Body of pancreas (tissue), 4 donors: ENCODE data around the gene CNTNAP2. TPM values are rescaled to one million over a fixed set of nuclear protein-coding genes. Genes with fewer than 3 reads are reported as not detected.
"Not testable (repeated sequence)": the region's sequence is repeated elsewhere in the genome, so short reads cannot be mapped to it uniquely, and the experiment has no call there.

ENCODE experiments used
- ATAC-seq: fragments of 150-250 bp; one replicate; pipeline ENCODE4 v1.9.1; 2016
- DNase-seq, 4 donors: peaks; one replicate each; pipeline ENCODE4 v3.0.0-alpha.2; 2019
- H3K27ac ChIP-seq, 4 donors: fragments of 200-600 bp; sonication (generic); 1 replicate in 3 of 4; 2 replicates in 1 of 4; pipeline versions ENCODE4 v1.5.1 to v1.6.1; 2016 to 2019; ENCODE audit warnings: mild to moderate bottlenecking in 1 of 4, mixed read lengths in 1 of 4, moderate library complexity in 1 of 4
- H3K27me3 ChIP-seq, 2 donors: fragments of 200-600 bp; sonication (generic); one replicate each; pipeline ENCODE4 v1.6.0; 2016; ENCODE audit warnings: mild to moderate bottlenecking in 1 of 2
- H3K36me3 ChIP-seq, 2 donors: fragments of 200-600 bp; sonication (generic); replicated peaks in 1 of 2; 2 replicates each; pipeline ENCODE4 v1.5.1; 2016; ENCODE audit warnings: low read depth in 2 of 2; ENCODE audit not compliant: insufficient read depth in 1 of 2
- H3K4me1 ChIP-seq: fragments of 200-600 bp; sonication (generic); one replicate; pipeline ENCODE4 v1.6.0; 2016
- H3K4me3 ChIP-seq, 2 donors: fragments of 200-600 bp; sonication (generic); 1 replicate in 1 of 2; 2 replicates in 1 of 2; pipeline ENCODE4 v1.5.1; 2016 to 2019
- H3K9me3 ChIP-seq, 3 donors: fragments of 200-600 bp; sonication (generic); 1 replicate in 2 of 3; 2 replicates in 1 of 3; pipeline ENCODE4 v1.5.1; 2016
- POLR2A ChIP-seq, 3 donors: fragments of 450-650 bp; IDR thresholded peaks; one replicate each; pipeline ENCODE4 v1.6.1; 2016; ENCODE audit warnings: antibody characterized with exemption in 3 of 3, mild to moderate bottlenecking in 2 of 3
- WGBS, 2 donors: methylation state at CpG; one replicate each; pipeline ENCODE4 v1.1.5; 2017; 5-methylcytosine and 5-hydroxymethylcytosine counted together
- intact Hi-C: fragments of 100-400 bp; cut with DNase I; formaldehyde crosslinking; loops from one replicate; pipeline ENCODE4 v1.15.1; 2023
- total RNA-seq, 2 donors: library from RNA; depleted of rRNA; stranded (reverse); fragments of >200 nt; gene quantifications; one replicate each; pipeline ENCODE4 v1.1.0, GENCODE V29; 2016
- TF ChIP-seq, protein P1 (sequence below), 7 experiments: fragments of 450-650 bp in 4 of 7; fragments of 200-600 bp in 3 of 7; sonication (generic) in 3 of 7; IDR thresholded peaks; one replicate each; pipeline ENCODE4 v1.5.1; 2016 to 2019; ENCODE audit warnings: antibody characterized with exemption in 7 of 7

Gene CNTNAP2
- total RNA-seq, 2 donors from 2014 or later: 1.0 TPM; not detected in 1

DNA sequence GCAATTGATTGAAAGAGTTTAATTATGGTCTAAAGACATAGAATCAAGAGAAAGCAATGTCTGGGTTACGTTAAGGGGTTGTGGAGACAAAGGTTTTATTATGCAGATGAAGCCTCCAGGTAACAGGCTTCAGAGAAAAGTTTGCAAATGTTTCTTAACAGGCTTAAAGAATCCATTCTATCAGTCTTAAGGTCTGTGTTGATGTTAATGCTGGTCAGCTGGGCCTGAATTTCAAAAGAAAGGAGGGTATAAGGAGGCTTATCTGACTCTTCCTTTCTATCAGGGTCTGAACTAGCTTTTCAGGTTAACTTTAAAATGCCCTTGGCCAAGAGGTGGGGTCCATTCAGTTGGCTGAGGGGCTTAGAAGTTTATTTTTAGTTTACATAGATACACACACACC is 1469.5 kb downstream of the CNTNAP2 start:
- intact Hi-C loops: no loop called here
- Histone ChIP-seq H3K4me1 (no peaks in the 10 kb centered on the region), H3K9me3 (no peaks in the 10 kb centered on the region), H3K27ac (no peak overlapping the region), H3K4me3 (no peak overlapping the region), H3K36me3 (no peaks in the 10 kb centered on the region), H3K27me3 (no peaks in the 10 kb centered on the region)
- TF ChIP-seq, protein P1, sequence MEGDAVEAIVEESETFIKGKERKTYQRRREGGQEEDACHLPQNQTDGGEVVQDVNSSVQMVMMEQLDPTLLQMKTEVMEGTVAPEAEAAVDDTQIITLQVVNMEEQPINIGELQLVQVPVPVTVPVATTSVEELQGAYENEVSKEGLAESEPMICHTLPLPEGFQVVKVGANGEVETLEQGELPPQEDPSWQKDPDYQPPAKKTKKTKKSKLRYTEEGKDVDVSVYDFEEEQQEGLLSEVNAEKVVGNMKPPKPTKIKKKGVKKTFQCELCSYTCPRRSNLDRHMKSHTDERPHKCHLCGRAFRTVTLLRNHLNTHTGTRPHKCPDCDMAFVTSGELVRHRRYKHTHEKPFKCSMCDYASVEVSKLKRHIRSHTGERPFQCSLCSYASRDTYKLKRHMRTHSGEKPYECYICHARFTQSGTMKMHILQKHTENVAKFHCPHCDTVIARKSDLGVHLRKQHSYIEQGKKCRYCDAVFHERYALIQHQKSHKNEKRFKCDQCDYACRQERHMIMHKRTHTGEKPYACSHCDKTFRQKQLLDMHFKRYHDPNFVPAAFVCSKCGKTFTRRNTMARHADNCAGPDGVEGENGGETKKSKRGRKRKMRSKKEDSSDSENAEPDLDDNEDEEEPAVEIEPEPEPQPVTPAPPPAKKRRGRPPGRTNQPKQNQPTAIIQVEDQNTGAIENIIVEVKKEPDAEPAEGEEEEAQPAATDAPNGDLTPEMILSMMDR (IDR thresholded peaks at IDR 0.05): no peak
- TF ChIP-seq POLR2A (IDR thresholded peaks at IDR 0.05): no peak
- 27 to 88% methylated on average over 1 of the region's 1 CpG for WGBS, 2 donors
- DNase-seq (no peak), ATAC-seq (no peak)

DNA sequence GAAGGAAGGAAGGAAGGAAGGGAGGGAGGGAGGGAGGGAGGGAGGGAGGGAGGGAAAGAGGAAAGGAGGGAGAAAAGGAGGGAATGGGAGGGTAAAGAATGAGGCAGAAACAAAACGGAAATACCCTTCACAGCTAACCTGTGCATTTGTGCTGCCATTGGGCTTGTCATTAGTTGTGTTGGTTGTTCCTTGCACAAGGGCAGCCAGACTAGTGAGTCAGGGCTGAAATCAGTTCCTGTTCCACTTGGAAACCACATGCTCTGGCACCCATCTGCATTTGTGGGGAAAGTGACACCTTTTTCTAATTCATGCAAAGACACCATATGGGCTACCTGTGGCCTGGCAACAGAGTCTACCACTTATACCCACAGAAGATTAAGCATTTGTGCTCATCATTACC is 1469.9 kb downstream of the CNTNAP2 start:
- TF ChIP-seq, protein P1 (IDR thresholded peaks at IDR 0.05): no peak
- no peak for TF ChIP-seq POLR2A (IDR thresholded peaks at IDR 0.05)
- Histone ChIP-seq H3K36me3 (no peaks in the 10 kb centered on the region), H3K9me3 (no peaks in the 10 kb centered on the region), H3K4me3 (no peak overlapping the region), H3K27ac (no peak overlapping the region), H3K27me3 (no peaks in the 10 kb centered on the region), H3K4me1 (no peaks in the 10 kb centered on the region)
- no peak for DNase-seq
- intact Hi-C loops: no loop called here
- 50 to 86% methylated on average over 1 of the region's 1 CpG for WGBS, 2 donors
- no peak for ATAC-seq

DNA sequence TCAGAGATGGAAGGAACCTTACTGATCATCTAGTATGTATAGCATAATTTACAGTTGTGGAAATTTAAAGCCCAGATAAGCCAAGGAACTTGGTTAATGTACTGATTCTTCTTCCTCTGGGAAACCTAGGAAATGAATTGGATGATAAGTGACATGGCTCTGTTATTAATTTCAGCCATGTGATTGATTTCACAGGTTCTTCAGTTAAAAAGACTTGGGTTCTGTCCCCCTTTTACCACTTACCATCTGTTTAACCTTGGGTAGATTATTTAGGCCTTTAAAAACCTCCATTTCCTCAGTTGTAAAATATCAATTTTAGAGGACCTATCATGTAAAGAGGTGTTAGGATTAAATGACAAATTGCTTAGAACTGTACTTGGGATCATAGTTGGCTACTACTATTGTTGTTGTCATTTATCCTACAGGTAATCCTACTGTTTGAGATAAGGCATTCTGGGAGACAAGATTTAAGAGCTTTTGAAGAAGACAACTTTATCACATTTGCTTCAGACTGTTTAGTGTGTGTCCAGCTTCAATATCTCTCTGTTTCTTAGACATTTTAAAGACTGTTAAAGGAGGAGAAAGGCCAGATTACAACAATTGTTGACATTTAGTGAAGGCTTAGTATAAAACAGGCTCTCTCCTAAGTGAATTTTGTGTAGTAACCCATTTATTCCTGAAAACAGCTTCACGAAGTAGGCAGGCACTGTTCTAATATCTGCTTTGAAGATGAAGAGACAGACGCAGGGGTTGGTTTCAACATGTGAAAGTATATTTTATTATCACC is 1476.9 kb downstream of the CNTNAP2 start:
- H3K27ac ChIP-seq: no peak overlapping the region
- intact Hi-C loops: no loop called here

DNA sequence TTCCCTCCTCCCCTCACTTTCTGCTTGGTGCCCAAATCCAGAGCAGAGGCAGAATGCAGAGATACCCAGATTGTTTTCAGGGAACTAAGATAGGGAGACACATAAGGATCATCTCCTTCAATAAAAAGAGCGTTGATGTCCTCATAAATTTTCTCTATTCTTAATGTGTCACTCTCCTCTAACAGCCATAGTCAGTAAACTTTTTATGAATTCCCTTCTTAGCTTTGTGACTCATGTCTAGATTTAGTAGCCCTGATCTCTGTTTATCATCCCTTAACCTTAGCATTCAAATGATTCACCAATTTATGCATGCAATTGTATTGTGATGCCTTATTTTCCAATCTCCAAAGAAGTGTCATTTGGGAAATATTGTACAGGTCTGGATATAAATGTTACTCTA is 1478.4 kb downstream of the CNTNAP2 start:
- no peak for DNase-seq
- intact Hi-C loops: no loop called here
- H3K36me3 ChIP-seq: no peaks in the 10 kb centered on the region
- H3K27me3 ChIP-seq: no peaks in the 10 kb centered on the region
- H3K9me3 ChIP-seq: no peaks in the 10 kb centered on the region
- no peak for ATAC-seq
- no peak overlapping the region for H3K4me3 ChIP-seq
- no peak for TF ChIP-seq POLR2A (IDR thresholded peaks at IDR 0.05)
- TF ChIP-seq, protein P1 (IDR thresholded peaks at IDR 0.05): no peak
- H3K4me1 ChIP-seq: no peaks in the 10 kb centered on the region
- H3K27ac ChIP-seq: no peak overlapping the region
- 77 to 78% methylated on average over 1 of the region's 1 CpG for WGBS, 2 donors

More for the DNA sequence above, 1476.9 kb downstream of the CNTNAP2 start:
- no peaks in the 10 kb centered on the region for H3K36me3 ChIP-seq
- H3K9me3 ChIP-seq: no peaks in the 10 kb centered on the region
- 71 to 77% methylated on average over 2 of the region's 2 CpGs for WGBS, 2 donors
- H3K27me3 ChIP-seq: no peaks in the 10 kb centered on the region
- ATAC-seq (no peak), DNase-seq (no peak)
- no peak overlapping the region for H3K4me3 ChIP-seq
- H3K4me1 ChIP-seq: no peaks in the 10 kb centered on the region
- TF ChIP-seq POLR2A (IDR thresholded peaks at IDR 0.05): no peak
- TF ChIP-seq, protein P1 (IDR thresholded peaks at IDR 0.05): no peak

DNA sequence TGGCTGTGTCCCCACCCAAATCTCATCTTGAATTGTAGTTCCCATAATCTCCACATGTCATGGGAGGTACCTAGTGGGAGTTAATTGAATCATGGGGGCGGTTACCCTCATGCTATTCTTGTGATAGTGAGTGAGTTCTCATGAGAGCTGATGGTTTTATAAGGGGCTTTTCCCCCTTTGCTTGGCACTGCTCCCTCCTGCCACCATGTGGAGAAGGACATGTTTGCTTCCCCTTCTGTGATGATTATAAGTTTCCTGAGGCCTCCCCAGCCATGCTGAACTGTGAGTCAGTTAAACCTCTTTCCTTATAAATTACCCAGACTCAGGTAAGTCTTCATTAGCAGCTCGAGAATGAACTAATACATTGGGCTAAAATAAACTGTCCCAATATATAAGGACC is 1482.1 kb downstream of the CNTNAP2 start:
- H3K36me3 ChIP-seq, H3K27me3 ChIP-seq, H3K27ac ChIP-seq, H3K4me3 ChIP-seq, intact Hi-C loops, H3K9me3 ChIP-seq, H3K4me1 ChIP-seq, ATAC-seq, DNase-seq: not testable (repeated sequence)
- 49 to 60% methylated on average over 2 of the region's 2 CpGs for WGBS, 2 donors
